ENCODE data around the gene SUSD5. TPM values are rescaled to one million over a fixed set of nuclear protein-coding genes. Genes with fewer than 3 reads are reported as not detected.

The SUSD5 gene
- total RNA-seq (2016; rRNA removed; fragmentation: Illumina TruSeq; extraction: Trizol) (not detected in 2 replicates), polyA plus RNA-seq (2011; rRNA removed) (not detected in 2 replicates), polyA minus RNA-seq (2011; rRNA and poly(A)+ RNA removed; ENCODE audit: low replicate concordance) (not detected in 2 replicates), Bru-seq, nascent RNA (percentile 2 among the genes with signal in this experiment), BruChase-seq, experiment 1, labeled RNA remaining after a 6-hour chase (percentile 11 among the genes with signal in this experiment), BruChase-seq, experiment 2, labeled RNA remaining after a 2-hour chase (percentile 14 among the genes with signal in this experiment)
- total RNA-seq (2016; cell fraction: cytosol; rRNA removed; fragmentation: Illumina TruSeq; extraction: Trizol; ENCODE audit: low read depth), result not detected in 2 replicates
- not detected in 2 replicates for total RNA-seq (2016; cell fraction: insoluble cytoplasmic fraction; rRNA removed; fragmentation: Illumina TruSeq; extraction: Trizol)
- total RNA-seq (2016; cell fraction: membrane; rRNA removed; fragmentation: Illumina TruSeq; extraction: Trizol), result not detected in 2 replicates
- not detected in 2 replicates for total RNA-seq (2016; cell fraction: nucleus; rRNA removed; fragmentation: Illumina TruSeq; extraction: Trizol)
- not detected in 2 replicates for polyA plus RNA-seq (2011; cell fraction: cytosol; rRNA removed)
- polyA plus RNA-seq (2011; cell fraction: nucleus; rRNA removed), result not detected in 2 replicates
- polyA plus RNA-seq (2012), result not detected in 2 replicates
- polyA plus RNA-seq (2016; cell fraction: cytosol; fragmentation: Illumina TruSeq; extraction: Trizol; ENCODE audit: low read depth), result not detected in 2 replicates
- polyA plus RNA-seq (2016; cell fraction: insoluble cytoplasmic fraction; fragmentation: Illumina TruSeq; extraction: Trizol; ENCODE audit: low read depth), result not detected in 2 replicates
- polyA plus RNA-seq (2016; cell fraction: membrane; fragmentation: Illumina TruSeq; extraction: Trizol; ENCODE audit: low read depth), result not detected in 2 replicates
- not detected in 2 replicates for polyA plus RNA-seq (2016; cell fraction: nucleus; fragmentation: Illumina TruSeq; extraction: Trizol; ENCODE audit: insufficient read depth, low read depth)
- polyA minus RNA-seq (2011; cell fraction: cytosol; rRNA and poly(A)+ RNA removed), result not detected in 2 replicates
- polyA minus RNA-seq (2011; cell fraction: nucleus; rRNA and poly(A)+ RNA removed), result not detected in 2 replicates
- long read RNA-seq, experiment 1, result 0 reads
- long read RNA-seq, experiment 2, result 0 reads

DNA sequence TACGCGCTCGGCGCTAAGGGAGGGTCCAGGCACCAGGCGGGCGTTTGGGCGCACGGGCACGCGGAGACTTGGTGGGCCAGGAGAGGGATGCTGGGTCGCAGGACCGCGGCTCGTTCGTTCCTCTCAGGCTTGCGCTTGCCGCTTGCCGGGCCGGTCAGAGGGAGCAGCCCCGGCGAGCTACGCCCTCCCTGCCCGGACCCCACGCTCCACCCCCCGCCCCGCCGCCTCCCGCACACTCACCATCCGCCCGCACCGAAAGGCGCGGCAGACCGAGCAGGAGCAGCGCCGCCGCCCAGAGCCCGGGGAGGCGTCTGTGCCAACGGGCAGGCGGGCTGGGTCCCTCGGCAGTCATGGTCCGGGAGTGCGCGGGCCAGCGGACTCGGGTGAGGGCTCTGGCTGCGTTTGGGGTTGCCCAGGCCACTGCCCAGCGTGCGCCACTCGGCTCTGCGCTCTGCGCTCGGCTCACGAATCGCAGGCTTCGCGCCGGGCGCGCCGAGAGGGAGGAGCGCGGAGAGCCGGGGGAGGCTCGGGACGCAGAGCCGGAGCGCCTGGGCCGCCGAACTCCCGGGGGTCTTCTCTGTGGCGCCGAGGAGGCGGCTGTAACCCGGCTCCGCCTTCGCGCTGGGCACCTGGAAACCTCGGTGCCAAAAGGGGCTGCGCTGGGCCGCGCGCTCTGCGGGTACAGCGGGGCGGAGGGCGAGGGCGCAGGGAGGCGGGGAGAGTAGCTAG, at the start of gene SUSD5:
Gene SUSD5, minus strand, starts transcription at position 365 of the 729 bp plus-strand sequence. Its CDS starts 13 bp downstream, at position 352.
- no peak within 1 kb of the TSS for H3K27ac ChIP-seq (ENCODE audit: extremely low read length, insufficient read depth, low read length)
- no peak within 1 kb of the TSS for H3K4me3 ChIP-seq (replicated peaks in 1 of 3; ENCODE audit: insufficient read depth in 1 of 3, low read depth in 2 of 3, low read length in 3 of 3)
- ATAC-seq (peak; percentile 44), FAIRE-seq (no peak), DNase-seq (ENCODE audit: low spot score) (no peak)
- WGBS (ENCODE audit: low lambda C conversion rate), result 55% methylated on average over 26 of the region's 90 CpGs
- H3K9me3 ChIP-seq (ENCODE audit: low read length), result no peaks in the 10 kb centered on the region
- no peak within 1 kb of the TSS for H3K4me2 ChIP-seq (ENCODE audit: low read depth, low read length)
- ChIA-PET POLR2A (no interaction called here), CTCF (ENCODE audit: low intra/inter-chr PET ratio, low total read pairs) (no interaction called here)
- no peak within 1 kb of the TSS for H2AFZ ChIP-seq (ENCODE audit: low read length)
- H3K36me3 ChIP-seq (replicated peaks in 1 of 2; ENCODE audit: control insufficient read depth in 1 of 2, insufficient read depth in 2 of 2, low read length in 2 of 2), result no peaks in the 10 kb centered on the region
- H4K20me1 ChIP-seq (ENCODE audit: insufficient read depth, low read length), result no peaks in the 10 kb centered on the region
- intact Hi-C loops (cut with micrococcal nuclease; ENCODE audit: unreplicated experiment) (no loop called here), in situ Hi-C loops (cut with HindIII; ENCODE audit: extremely low pct_ligation_motif_present, low pct_unique_long_range_greater_than_20kb) (no loop called here)
- TF ChIP-seq, protein P1, sequence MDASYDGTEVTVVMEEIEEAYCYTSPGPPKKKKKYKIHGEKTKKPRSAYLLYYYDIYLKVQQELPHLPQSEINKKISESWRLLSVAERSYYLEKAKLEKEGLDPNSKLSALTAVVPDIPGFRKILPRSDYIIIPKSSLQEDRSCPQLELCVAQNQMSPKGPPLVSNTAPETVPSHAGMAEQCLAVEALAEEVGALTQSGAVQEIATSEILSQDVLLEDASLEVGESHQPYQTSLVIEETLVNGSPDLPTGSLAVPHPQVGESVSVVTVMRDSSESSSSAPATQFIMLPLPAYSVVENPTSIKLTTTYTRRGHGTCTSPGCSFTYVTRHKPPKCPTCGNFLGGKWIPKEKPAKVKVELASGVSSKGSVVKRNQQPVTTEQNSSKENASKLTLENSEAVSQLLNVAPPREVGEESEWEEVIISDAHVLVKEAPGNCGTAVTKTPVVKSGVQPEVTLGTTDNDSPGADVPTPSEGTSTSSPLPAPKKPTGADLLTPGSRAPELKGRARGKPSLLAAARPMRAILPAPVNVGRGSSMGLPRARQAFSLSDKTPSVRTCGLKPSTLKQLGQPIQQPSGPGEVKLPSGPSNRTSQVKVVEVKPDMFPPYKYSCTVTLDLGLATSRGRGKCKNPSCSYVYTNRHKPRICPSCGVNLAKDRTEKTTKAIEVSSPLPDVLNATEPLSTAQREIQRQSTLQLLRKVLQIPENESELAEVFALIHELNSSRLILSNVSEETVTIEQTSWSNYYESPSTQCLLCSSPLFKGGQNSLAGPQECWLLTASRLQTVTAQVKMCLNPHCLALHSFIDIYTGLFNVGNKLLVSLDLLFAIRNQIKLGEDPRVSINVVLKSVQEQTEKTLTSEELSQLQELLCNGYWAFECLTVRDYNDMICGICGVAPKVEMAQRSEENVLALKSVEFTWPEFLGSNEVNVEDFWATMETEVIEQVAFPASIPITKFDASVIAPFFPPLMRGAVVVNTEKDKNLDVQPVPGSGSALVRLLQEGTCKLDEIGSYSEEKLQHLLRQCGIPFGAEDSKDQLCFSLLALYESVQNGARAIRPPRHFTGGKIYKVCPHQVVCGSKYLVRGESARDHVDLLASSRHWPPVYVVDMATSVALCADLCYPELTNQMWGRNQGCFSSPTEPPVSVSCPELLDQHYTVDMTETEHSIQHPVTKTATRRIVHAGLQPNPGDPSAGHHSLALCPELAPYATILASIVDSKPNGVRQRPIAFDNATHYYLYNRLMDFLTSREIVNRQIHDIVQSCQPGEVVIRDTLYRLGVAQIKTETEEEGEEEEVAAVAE (CRISPR knock-in tag; IDR thresholded peaks at IDR 0.05; ENCODE audit: borderline replicate concordance), result no peak
- no peak for TF ChIP-seq RFX1 (IDR thresholded peaks at IDR 0.05)
- TF ChIP-seq MED1 (CRISPR knock-in tag; IDR thresholded peaks at IDR 0.05), result no peak
- H3K9ac ChIP-seq (ENCODE audit: insufficient read depth, low read depth, low read length), result no peak within 1 kb of the TSS
- H3K27me3 ChIP-seq (ENCODE audit: control insufficient read depth in 1 of 2, insufficient read depth in 2 of 2, low read length in 2 of 2), result peaks cover 2 to 31% of the 10 kb centered on the region in 2 experiments
- H3K79me2 ChIP-seq (ENCODE audit: insufficient read depth, low read length), result no peaks in the 10 kb centered on the region
- H3K4me1 ChIP-seq (ENCODE audit: insufficient read depth, low read length), result no peaks in the 10 kb centered on the region
- no TSS peak for BruUV-seq (replicated peaks)
